K562 (cell line): ENCODE data around the gene PSMG3. TPM values are rescaled to one million over a fixed set of nuclear protein-coding genes. Genes with fewer than 3 reads are reported as not detected.

ENCODE experiments used
- ATAC-seq: fragments of 200-7000 bp; cut with Tn5 transposase; 3 replicates; pipeline ENCODE4 v1.9.1; 2020; ENCODE audit warnings: moderate library complexity
- BruUV-seq: library from RNA; stranded (reverse); fragments of 400-500 nt; replicated peaks from 2 replicates; lab custom pipeline; 2021; lab: Mats Ljungman, UMichigan
- CTCF ChIA-PET: fragments of 300-600 bp; formaldehyde crosslinking; extraction: SDS; loops from one replicate; lab custom pipeline; 2021; ENCODE audit warnings: low intra/inter-chr PET ratio; lab: Yijun Ruan, JAX
- POLR2A ChIA-PET: fragments of 300-600, 350-650 bp; sonication (Branson Sonifier 250); formaldehyde crosslinking; extraction: SDS; loops from one replicate; lab custom pipeline; 2021; ENCODE audit warnings: antibody characterized with exemption, inconsistent platforms; lab: Yijun Ruan, JAX
- DNase-seq, 4 experiments: peaks; one replicate each; pipeline versions ENCODE4 v3.0.0 to v3.0.0-alpha.2; 2011 to 2018; ENCODE audit warnings: low spot score in 3 of 4, mixed read lengths in 3 of 4; ENCODE audit errors: extremely low read depth in 1 of 4
- FAIRE-seq: peaks from 2 replicates; lab custom pipeline; 2011; peaks lifted over from hg19 to GRCh38; lab: Jason Lieb, UNC
- H2AFZ ChIP-seq: 2 replicates; pipeline ENCODE4 v1.6.0; 2011; ENCODE audit warnings: low read depth, low read length, control low read depth, inconsistent platforms
- H3K27ac ChIP-seq: fragments of 200-600 bp; 3 replicates; pipeline ENCODE4 v1.8.0; 2011; ENCODE audit warnings: low read depth, mild to moderate bottlenecking, control low read depth, inconsistent platforms, low read length, moderate library complexity, mixed read lengths; ENCODE audit errors: extremely low read depth
- H3K27me3 ChIP-seq, 2 experiments: fragments of 300-600 bp in 1 of 2; 2 replicates in 1 of 2; 3 replicates in 1 of 2; pipeline versions ENCODE4 v1.6.0 to v1.8.0; 2011; ENCODE audit warnings: inconsistent platforms in 2 of 2, low read length in 2 of 2, mild to moderate bottlenecking in 1 of 2, mixed read lengths in 1 of 2, moderate library complexity in 1 of 2; ENCODE audit not compliant: control insufficient read depth in 2 of 2, insufficient read depth in 2 of 2
- H3K36me3 ChIP-seq: fragments of 300-600 bp; 3 replicates; pipeline ENCODE4 v1.8.0; 2011; ENCODE audit warnings: mild to moderate bottlenecking, low read length, inconsistent platforms; ENCODE audit not compliant: control insufficient read depth, insufficient read depth
- H3K4me1 ChIP-seq, 2 experiments: fragments of 200-600 bp in 1 of 2; replicated peaks in 1 of 2; 2 replicates in 1 of 2; 3 replicates in 1 of 2; pipeline versions ENCODE4 v1.5.1 to v1.8.0; 2011; ENCODE audit warnings: inconsistent platforms in 2 of 2, low read length in 2 of 2, mild to moderate bottlenecking in 1 of 2, mixed read lengths in 1 of 2, moderate library complexity in 1 of 2; ENCODE audit not compliant: control insufficient read depth in 2 of 2, insufficient read depth in 2 of 2
- H3K4me2 ChIP-seq: 2 replicates; pipeline ENCODE4 v1.6.1; 2011; ENCODE audit warnings: low read length, control low read depth, inconsistent platforms, mixed read lengths; ENCODE audit not compliant: insufficient read depth
- H3K4me3 ChIP-seq: fragments of 200-600 bp; sonication (generic), shearing (Covaris generic); 2 replicates; pipeline ENCODE4 v1.5.1; 2016; ENCODE audit warnings: control low read depth, inconsistent platforms
- H3K79me2 ChIP-seq: fragments of 200-600 bp; 3 replicates; pipeline ENCODE4 v1.8.0; 2011; ENCODE audit warnings: low read length, inconsistent platforms; ENCODE audit not compliant: control insufficient read depth, insufficient read depth
- H3K9ac ChIP-seq, 2 experiments: 2 replicates each; pipeline versions ENCODE4 v1.6.0 to v1.6.1; 2011; ENCODE audit warnings: low read depth in 2 of 2, low read length in 2 of 2, control low read depth in 1 of 2, inconsistent platforms in 1 of 2, mild to moderate bottlenecking in 1 of 2, mixed read lengths in 1 of 2; ENCODE audit not compliant: insufficient read depth in 1 of 2
- H3K9me1 ChIP-seq: one replicate; pipeline ENCODE4 v1.6.0; 2011; ENCODE audit warnings: inconsistent platforms, mild to moderate bottlenecking, low read length, moderate library complexity; ENCODE audit not compliant: control insufficient read depth, insufficient read depth
- H3K9me3 ChIP-seq: replicated peaks from 2 replicates; pipeline ENCODE4 v1.5.1; 2011; ENCODE audit warnings: low read depth, low read length, inconsistent platforms; ENCODE audit not compliant: control insufficient read depth, insufficient read depth
- H4K20me1 ChIP-seq: replicated peaks from 2 replicates; pipeline ENCODE4 v1.6.1; 2011; ENCODE audit warnings: low read length, inconsistent platforms, mixed read lengths; ENCODE audit not compliant: control insufficient read depth, insufficient read depth
- ADNP ChIP-seq: fragments of 200-800 bp; sonication (Bioruptor generic); IDR thresholded peaks from 2 replicates; pipeline ENCODE4 v1.6.1; 2016; ENCODE audit warnings: missing genetic modification characterization, missing compliant biosample characterization
- ARID1B ChIP-seq: fragments of 450-650 bp; IDR thresholded peaks from 2 replicates; pipeline ENCODE4 v1.6.1; 2016; ENCODE audit warnings: antibody characterized with exemption, mild to moderate bottlenecking, inconsistent platforms
- BRF1 ChIP-seq: IDR thresholded peaks from 3 replicates; pipeline ENCODE4 v1.6.1; 2011; ENCODE audit warnings: borderline replicate concordance, mild to moderate bottlenecking; ENCODE audit not compliant: insufficient read length; ENCODE audit errors: extremely low read depth
- CBFB ChIP-seq: sonication (generic); formaldehyde crosslinking; IDR thresholded peaks from 2 replicates; pipeline ENCODE4 v1.4.0; 2020; ENCODE audit warnings: mild to moderate bottlenecking, missing genetic modification reagents
- FOXJ2 ChIP-seq: fragments of 200-800 bp; sonication (Bioruptor generic); IDR thresholded peaks from 2 replicates; pipeline ENCODE4 v1.6.1; 2016; ENCODE audit warnings: missing genetic modification characterization, missing compliant biosample characterization
- FOXJ3 ChIP-seq: sonication (generic); formaldehyde crosslinking; IDR thresholded peaks from 2 replicates; pipeline ENCODE4 v1.4.0; 2020; ENCODE audit warnings: mild to moderate bottlenecking, missing genetic modification reagents
- HDAC8 ChIP-seq: fragments of 450-650 bp; IDR thresholded peaks from 2 replicates; pipeline ENCODE4 v1.6.1; 2016; ENCODE audit warnings: mild to moderate bottlenecking, missing genetic modification characterization, moderate library complexity, missing compliant biosample characterization
- JUNB ChIP-seq: fragments of 450-650 bp; formaldehyde crosslinking; conservative IDR thresholded peaks from 2 replicates; pipeline ENCODE4 v1.4.0; 2020; ENCODE audit warnings: mild to moderate bottlenecking
- SIN3A ChIP-seq, 2 experiments: fragments of 150-350 bp in 1 of 2; IDR thresholded peaks; 2 replicates each; pipeline ENCODE4 v1.6.1; 2011 to 2016; ENCODE audit warnings: borderline replicate concordance in 2 of 2, low read depth in 2 of 2, low read length in 2 of 2, mild to moderate bottlenecking in 2 of 2, moderate library complexity in 2 of 2; ENCODE audit not compliant: control insufficient read depth in 1 of 2
- STAT5B ChIP-seq: fragments of 250-450 bp; sonication (Bioruptor Pico); IDR thresholded peaks from 2 replicates; pipeline ENCODE4 v1.8.0; 2021; ENCODE audit warnings: mild to moderate bottlenecking, inconsistent platforms
- ZFX ChIP-seq: sonication (generic); formaldehyde crosslinking; IDR thresholded peaks from 2 replicates; pipeline ENCODE4 v1.8.0; 2022; ENCODE audit warnings: mild to moderate bottlenecking, missing genetic modification reagents, moderate library complexity
- ZNF140 ChIP-seq: fragments of 250-450 bp; sonication (Bioruptor Pico); IDR thresholded peaks from 2 replicates; pipeline ENCODE4 v1.8.0; 2021; ENCODE audit warnings: moderate library complexity, mild to moderate bottlenecking, inconsistent platforms
- WGBS: fragments of 100-300 bp; shearing (Covaris generic); methylation state at CpG from one replicate; pipeline ENCODE4 v1.1.6; 2016; ENCODE audit warnings: low coverage, mixed read lengths; ENCODE audit not compliant: insufficient coverage; ENCODE audit errors: missing lambda C conversion rate; 5-methylcytosine and 5-hydroxymethylcytosine counted together
- in situ Hi-C: fragments of 300-500 bp; cut with MboI; formaldehyde crosslinking; loops from 4 replicates; pipeline ENCODE4 v1.15.0; 2018; ENCODE audit warnings: inconsistent platforms, mixed read lengths
- intact Hi-C: fragments of 100-400 bp; cut with micrococcal nuclease; formaldehyde crosslinking; loops from 2 replicates; pipeline ENCODE4 v1.14.2; 2022
- polyA plus RNA-seq, 8 experiments: library from polyadenylated mRNA; depleted of rRNA in 4 of 8; stranded (reverse) in 5 of 8; unstranded in 3 of 8; fragments of >200 nt; fragmentation: Nextera tagmentation in 2 of 8; fragmentation: Illumina TruSeq in 1 of 8; extraction: Ambion mirVana in 2 of 8; extraction: Trizol in 1 of 8; gene quantifications; 2 replicates each; pipeline versions ENCODE4 v1.2.1 to v1.2.3, GENCODE V29; 2011 to 2014; ENCODE audit warnings: inconsistent platforms in 1 of 8, missing spikeins in 1 of 8
- total RNA-seq, 7 experiments: library from RNA; depleted of rRNA in 6 of 7; stranded (reverse); fragments of >200 nt in 6 of 7; fragmentation: Illumina TruSeq in 2 of 7; extraction: Trizol in 2 of 7; gene quantifications; 2 replicates each; pipeline versions ENCODE4 v1.2.1 to v1.2.3, GENCODE V29; 2011 to 2021; ENCODE audit warnings: low replicate concordance in 1 of 7
- TF ChIP-seq, protein P1 (sequence below): fragments of 250-450 bp; sonication (Bioruptor Pico); IDR thresholded peaks from 2 replicates; pipeline ENCODE4 v1.8.0; 2021; ENCODE audit warnings: mild to moderate bottlenecking, moderate library complexity
- TF ChIP-seq, protein P2 (sequence below): sonication (generic); formaldehyde crosslinking; IDR thresholded peaks from 2 replicates; pipeline ENCODE4 v1.8.0; 2022; ENCODE audit warnings: mild to moderate bottlenecking, low read depth, missing genetic modification reagents
- TF ChIP-seq, protein P3 (sequence below): fragments of 250-450 bp; sonication (Bioruptor Pico); IDR thresholded peaks from 2 replicates; pipeline ENCODE4 v1.4.0; 2020; ENCODE audit warnings: borderline replicate concordance
- TF ChIP-seq, protein P4 (sequence below): sonication (generic); formaldehyde crosslinking; IDR thresholded peaks from 2 replicates; pipeline ENCODE4 v1.9.0; 2022; ENCODE audit warnings: mild to moderate bottlenecking, missing genetic modification reagents

The PSMG3 gene
- total and polyA plus RNA-seq, 9 of the 15 experiments (the other 6 are each of a cell fraction or from before 2014, with no cell fraction given), result 34.8 to 122 (median 80.1) TPM

DNA sequence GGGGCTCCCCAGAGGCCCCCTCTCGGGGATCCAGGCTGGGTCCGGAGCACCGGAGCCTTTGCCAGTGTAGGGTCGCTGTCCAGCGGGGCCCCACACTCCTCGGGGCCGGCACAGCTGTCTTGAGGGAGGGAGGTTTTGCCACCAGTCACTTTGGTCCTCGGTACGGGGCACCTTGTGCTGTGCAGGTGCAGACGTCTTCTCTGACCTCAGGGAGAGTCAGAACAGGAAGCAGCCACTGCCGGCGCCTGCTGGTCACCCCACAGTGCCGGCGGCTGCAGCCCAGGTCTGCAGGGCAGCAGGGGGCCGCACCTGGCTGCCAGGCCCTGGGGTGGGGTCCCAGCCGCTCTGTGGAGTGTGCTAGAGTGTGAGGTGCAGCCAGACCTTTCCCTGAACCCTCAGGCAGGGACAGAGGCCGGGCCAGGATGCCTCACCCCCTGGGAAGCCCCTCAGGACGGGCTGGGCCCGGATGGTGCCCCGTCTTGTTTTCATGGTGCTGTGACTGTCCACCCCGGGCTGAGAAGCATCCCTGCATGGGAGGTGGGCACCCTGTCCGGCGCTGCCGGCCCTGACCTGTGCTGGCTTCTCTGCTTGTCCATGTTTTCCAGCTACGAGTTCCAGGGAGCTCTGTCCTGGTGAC lies 31.2 kb downstream of the PSMG3 start:
- intact Hi-C loops (no loop called here), in situ Hi-C loops (no loop called here)
- Histone ChIP-seq H4K20me1 (peaks cover 37% of the 10 kb centered on the region), H3K9me3 (no peaks in the 10 kb centered on the region), H3K27me3 (no peaks in the 10 kb centered on the region), H3K4me1 (peaks cover 20 to 79% of the 10 kb centered on the region in 2 experiments), H3K4me2 (no peak overlapping the region), H3K27ac (no peak overlapping the region), H3K9me1 (peaks cover 14% of the 10 kb centered on the region), H3K79me2 (peaks cover 47% of the 10 kb centered on the region), H3K9ac (peak overlapping the region in 1 of 2 experiments; percentile 40; a peak in 1 of 4 replicates), H3K36me3 (peaks cover 56% of the 10 kb centered on the region; the same call in 2 of the 3 replicates), H2AFZ (no peak overlapping the region), H3K4me3 (no peak overlapping the region)
- DNase-seq (no peak), ATAC-seq (no peak), FAIRE-seq (no peak)
- BruUV-seq, result no TSS peak
- CTCF ChIA-PET, result no interaction called here
- 85% methylated on average over 14 of the region's 25 CpGs for WGBS
- POLR2A ChIA-PET, result interaction anchor here (0.7 to 1.1 kb wide), 2 partner anchors 9 to 30 kb away, joined by 3 read pairs; no protein-coding TSS in a partner anchor
- TF ChIP-seq ARID1B, result no peak
- no peak for TF ChIP-seq ZNF140 (CRISPR knock-in tag)
- TF ChIP-seq FOXJ3, result no peak
- TF ChIP-seq SIN3A (IDR thresholded peaks at IDR 0.05; ENCODE audit: borderline replicate concordance in 2 of 2, control insufficient read depth in 1 of 2, low read depth in 2 of 2, low read length in 2 of 2), result no peak
- TF ChIP-seq, protein P1, sequence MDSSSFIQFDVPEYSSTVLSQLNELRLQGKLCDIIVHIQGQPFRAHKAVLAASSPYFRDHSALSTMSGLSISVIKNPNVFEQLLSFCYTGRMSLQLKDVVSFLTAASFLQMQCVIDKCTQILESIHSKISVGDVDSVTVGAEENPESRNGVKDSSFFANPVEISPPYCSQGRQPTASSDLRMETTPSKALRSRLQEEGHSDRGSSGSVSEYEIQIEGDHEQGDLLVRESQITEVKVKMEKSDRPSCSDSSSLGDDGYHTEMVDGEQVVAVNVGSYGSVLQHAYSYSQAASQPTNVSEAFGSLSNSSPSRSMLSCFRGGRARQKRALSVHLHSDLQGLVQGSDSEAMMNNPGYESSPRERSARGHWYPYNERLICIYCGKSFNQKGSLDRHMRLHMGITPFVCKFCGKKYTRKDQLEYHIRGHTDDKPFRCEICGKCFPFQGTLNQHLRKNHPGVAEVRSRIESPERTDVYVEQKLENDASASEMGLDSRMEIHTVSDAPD (CRISPR knock-in tag), result no peak
- TF ChIP-seq, protein P2, sequence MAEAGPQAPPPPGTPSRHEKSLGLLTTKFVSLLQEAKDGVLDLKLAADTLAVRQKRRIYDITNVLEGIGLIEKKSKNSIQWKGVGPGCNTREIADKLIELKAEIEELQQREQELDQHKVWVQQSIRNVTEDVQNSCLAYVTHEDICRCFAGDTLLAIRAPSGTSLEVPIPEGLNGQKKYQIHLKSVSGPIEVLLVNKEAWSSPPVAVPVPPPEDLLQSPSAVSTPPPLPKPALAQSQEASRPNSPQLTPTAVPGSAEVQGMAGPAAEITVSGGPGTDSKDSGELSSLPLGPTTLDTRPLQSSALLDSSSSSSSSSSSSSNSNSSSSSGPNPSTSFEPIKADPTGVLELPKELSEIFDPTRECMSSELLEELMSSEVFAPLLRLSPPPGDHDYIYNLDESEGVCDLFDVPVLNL (CRISPR knock-in tag), result no peak
- TF ChIP-seq, protein P3, sequence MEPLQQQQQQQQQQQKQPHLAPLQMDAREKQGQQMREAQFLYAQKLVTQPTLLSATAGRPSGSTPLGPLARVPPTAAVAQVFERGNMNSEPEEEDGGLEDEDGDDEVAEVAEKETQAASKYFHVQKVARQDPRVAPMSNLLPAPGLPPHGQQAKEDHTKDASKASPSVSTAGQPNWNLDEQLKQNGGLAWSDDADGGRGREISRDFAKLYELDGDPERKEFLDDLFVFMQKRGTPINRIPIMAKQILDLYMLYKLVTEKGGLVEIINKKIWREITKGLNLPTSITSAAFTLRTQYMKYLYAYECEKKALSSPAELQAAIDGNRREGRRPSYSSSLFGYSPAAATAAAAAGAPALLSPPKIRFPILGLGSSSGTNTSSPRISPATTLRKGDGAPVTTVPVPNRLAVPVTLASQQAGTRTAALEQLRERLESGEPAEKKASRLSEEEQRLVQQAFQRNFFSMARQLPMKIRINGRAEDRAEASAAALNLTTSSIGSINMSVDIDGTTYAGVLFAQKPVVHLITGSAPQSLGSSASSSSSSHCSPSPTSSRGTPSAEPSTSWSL (CRISPR knock-in tag), result no peak
- TF ChIP-seq, protein P4, sequence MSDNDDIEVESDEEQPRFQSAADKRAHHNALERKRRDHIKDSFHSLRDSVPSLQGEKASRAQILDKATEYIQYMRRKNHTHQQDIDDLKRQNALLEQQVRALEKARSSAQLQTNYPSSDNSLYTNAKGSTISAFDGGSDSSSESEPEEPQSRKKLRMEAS (CRISPR knock-in tag), result no peak
- no peak for TF ChIP-seq ZFX
- no peak for TF ChIP-seq ADNP (tag)
- TF ChIP-seq CBFB, result no peak
- no peak for TF ChIP-seq STAT5B
- no peak for TF ChIP-seq JUNB
- no peak for TF ChIP-seq BRF1
- no peak for TF ChIP-seq HDAC8
- TF ChIP-seq FOXJ2, result no peak
- TF ChIP-seq, all 486 proteins: peak for 0
